WTC11 (cell line): Measurements from ENCODE around the gene DLG1.

Source experiments
- ATF3 ChIP-seq: sonication (generic); formaldehyde crosslinking; conservative IDR thresholded peaks from 2 replicates; pipeline ENCODE4 v1.8.1; 2022; ENCODE audit warnings: mild to moderate bottlenecking, missing genetic modification reagents
- CBFB ChIP-seq: sonication (generic); formaldehyde crosslinking; IDR thresholded peaks from 2 replicates; pipeline ENCODE4 v1.8.1; 2022; ENCODE audit warnings: mild to moderate bottlenecking, low read depth, missing genetic modification reagents
- CREB1 ChIP-seq: sonication (generic); formaldehyde crosslinking; IDR thresholded peaks from 2 replicates; pipeline ENCODE4 v1.8.0; 2023; ENCODE audit warnings: mild to moderate bottlenecking, missing genetic modification reagents
- EMX1 ChIP-seq: fragments of 250-450 bp; sonication (Bioruptor Pico); IDR thresholded peaks from 2 replicates; pipeline ENCODE4 v1.8.0; 2021; ENCODE audit warnings: mild to moderate bottlenecking
- FOXP1 ChIP-seq: sonication (generic); formaldehyde crosslinking; IDR thresholded peaks from 2 replicates; pipeline ENCODE4 v1.8.0; 2022; ENCODE audit warnings: missing genetic modification reagents, mild to moderate bottlenecking, moderate library complexity, borderline replicate concordance
- JUN ChIP-seq: sonication (generic); formaldehyde crosslinking; IDR thresholded peaks from 2 replicates; pipeline ENCODE4 v1.8.0; 2023; ENCODE audit warnings: mild to moderate bottlenecking, missing genetic modification reagents
- PREB ChIP-seq: sonication (generic); formaldehyde crosslinking; IDR thresholded peaks from 2 replicates; pipeline ENCODE4 v1.8.1; 2022; ENCODE audit warnings: mild to moderate bottlenecking, missing genetic modification reagents, moderate library complexity, borderline replicate concordance
- SMAD3 ChIP-seq: sonication (generic); formaldehyde crosslinking; IDR thresholded peaks from 2 replicates; pipeline ENCODE4 v1.8.0; 2022; ENCODE audit warnings: missing genetic modification reagents, mild to moderate bottlenecking, borderline replicate concordance
- TEAD4 ChIP-seq: sonication (generic); formaldehyde crosslinking; IDR thresholded peaks from 2 replicates; pipeline ENCODE4 v1.8.0; 2022; ENCODE audit warnings: mild to moderate bottlenecking, missing genetic modification reagents
- USF1 ChIP-seq: sonication (generic); formaldehyde crosslinking; IDR thresholded peaks from 2 replicates; pipeline ENCODE4 v1.8.0; 2022; ENCODE audit warnings: mild to moderate bottlenecking, missing genetic modification reagents
- ZNF232 ChIP-seq: sonication (generic); formaldehyde crosslinking; IDR thresholded peaks from 2 replicates; pipeline ENCODE4 v1.8.0; 2022; ENCODE audit warnings: mild to moderate bottlenecking, missing genetic modification reagents
- TF ChIP-seq, protein P1 (sequence below): sonication (generic); formaldehyde crosslinking; IDR thresholded peaks from 2 replicates; pipeline ENCODE4 v1.8.1; 2023; ENCODE audit warnings: mild to moderate bottlenecking, missing genetic modification reagents, moderate library complexity
- TF ChIP-seq, protein P2 (sequence below): fragments of 200-600 bp; IDR thresholded peaks from 2 replicates; pipeline ENCODE4 v1.8.0; 2022; ENCODE audit warnings: antibody characterized with exemption
- TF ChIP-seq, protein P3 (sequence below): sonication (generic); formaldehyde crosslinking; conservative IDR thresholded peaks from 2 replicates; pipeline ENCODE4 v1.8.1; 2023; ENCODE audit warnings: mild to moderate bottlenecking, low read depth, missing genetic modification reagents, moderate library complexity

- TF ChIP-seq, protein P1, sequence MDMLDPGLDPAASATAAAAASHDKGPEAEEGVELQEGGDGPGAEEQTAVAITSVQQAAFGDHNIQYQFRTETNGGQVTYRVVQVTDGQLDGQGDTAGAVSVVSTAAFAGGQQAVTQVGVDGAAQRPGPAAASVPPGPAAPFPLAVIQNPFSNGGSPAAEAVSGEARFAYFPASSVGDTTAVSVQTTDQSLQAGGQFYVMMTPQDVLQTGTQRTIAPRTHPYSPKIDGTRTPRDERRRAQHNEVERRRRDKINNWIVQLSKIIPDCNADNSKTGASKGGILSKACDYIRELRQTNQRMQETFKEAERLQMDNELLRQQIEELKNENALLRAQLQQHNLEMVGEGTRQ (CRISPR knock-in tag): no peak
- TF ChIP-seq, protein P2, sequence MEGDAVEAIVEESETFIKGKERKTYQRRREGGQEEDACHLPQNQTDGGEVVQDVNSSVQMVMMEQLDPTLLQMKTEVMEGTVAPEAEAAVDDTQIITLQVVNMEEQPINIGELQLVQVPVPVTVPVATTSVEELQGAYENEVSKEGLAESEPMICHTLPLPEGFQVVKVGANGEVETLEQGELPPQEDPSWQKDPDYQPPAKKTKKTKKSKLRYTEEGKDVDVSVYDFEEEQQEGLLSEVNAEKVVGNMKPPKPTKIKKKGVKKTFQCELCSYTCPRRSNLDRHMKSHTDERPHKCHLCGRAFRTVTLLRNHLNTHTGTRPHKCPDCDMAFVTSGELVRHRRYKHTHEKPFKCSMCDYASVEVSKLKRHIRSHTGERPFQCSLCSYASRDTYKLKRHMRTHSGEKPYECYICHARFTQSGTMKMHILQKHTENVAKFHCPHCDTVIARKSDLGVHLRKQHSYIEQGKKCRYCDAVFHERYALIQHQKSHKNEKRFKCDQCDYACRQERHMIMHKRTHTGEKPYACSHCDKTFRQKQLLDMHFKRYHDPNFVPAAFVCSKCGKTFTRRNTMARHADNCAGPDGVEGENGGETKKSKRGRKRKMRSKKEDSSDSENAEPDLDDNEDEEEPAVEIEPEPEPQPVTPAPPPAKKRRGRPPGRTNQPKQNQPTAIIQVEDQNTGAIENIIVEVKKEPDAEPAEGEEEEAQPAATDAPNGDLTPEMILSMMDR: no peak
- TF ChIP-seq EMX1 (CRISPR knock-in tag): no peak
- no peak for TF ChIP-seq TEAD4 (CRISPR knock-in tag)
- no peak for TF ChIP-seq ATF3 (CRISPR knock-in tag)
- no peak for TF ChIP-seq CBFB
- TF ChIP-seq USF1 (CRISPR knock-in tag): no peak
- no peak for TF ChIP-seq ZNF232 (CRISPR knock-in tag)
- no peak for TF ChIP-seq CREB1
- no peak for TF ChIP-seq JUN
- no peak for TF ChIP-seq SMAD3 (CRISPR knock-in tag)
- TF ChIP-seq FOXP1 (CRISPR knock-in tag): no peak
- TF ChIP-seq, protein P3, sequence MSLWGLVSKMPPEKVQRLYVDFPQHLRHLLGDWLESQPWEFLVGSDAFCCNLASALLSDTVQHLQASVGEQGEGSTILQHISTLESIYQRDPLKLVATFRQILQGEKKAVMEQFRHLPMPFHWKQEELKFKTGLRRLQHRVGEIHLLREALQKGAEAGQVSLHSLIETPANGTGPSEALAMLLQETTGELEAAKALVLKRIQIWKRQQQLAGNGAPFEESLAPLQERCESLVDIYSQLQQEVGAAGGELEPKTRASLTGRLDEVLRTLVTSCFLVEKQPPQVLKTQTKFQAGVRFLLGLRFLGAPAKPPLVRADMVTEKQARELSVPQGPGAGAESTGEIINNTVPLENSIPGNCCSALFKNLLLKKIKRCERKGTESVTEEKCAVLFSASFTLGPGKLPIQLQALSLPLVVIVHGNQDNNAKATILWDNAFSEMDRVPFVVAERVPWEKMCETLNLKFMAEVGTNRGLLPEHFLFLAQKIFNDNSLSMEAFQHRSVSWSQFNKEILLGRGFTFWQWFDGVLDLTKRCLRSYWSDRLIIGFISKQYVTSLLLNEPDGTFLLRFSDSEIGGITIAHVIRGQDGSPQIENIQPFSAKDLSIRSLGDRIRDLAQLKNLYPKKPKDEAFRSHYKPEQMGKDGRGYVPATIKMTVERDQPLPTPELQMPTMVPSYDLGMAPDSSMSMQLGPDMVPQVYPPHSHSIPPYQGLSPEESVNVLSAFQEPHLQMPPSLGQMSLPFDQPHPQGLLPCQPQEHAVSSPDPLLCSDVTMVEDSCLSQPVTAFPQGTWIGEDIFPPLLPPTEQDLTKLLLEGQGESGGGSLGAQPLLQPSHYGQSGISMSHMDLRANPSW (CRISPR knock-in tag): no peak
- TF ChIP-seq PREB (CRISPR knock-in tag): no peak
Observed at GRCh38 chr3:197175503-197175902, 122.9 kb downstream of the DLG1 start.
